PC-3 (cell line): ENCODE results near the gene TENM4. TPM values are rescaled to one million over a fixed set of nuclear protein-coding genes. Genes with fewer than 3 reads are reported as not detected.

Source experiments
- ATAC-seq: fragments of 200-7000 bp; cut with Tn5 transposase; 2 replicates; pipeline ENCODE4 v1.9.1; 2020; ENCODE audit warnings: mild to moderate bottlenecking, moderate library complexity
- BruUV-seq: library from RNA; stranded (reverse); fragments of 400-500 nt; replicated peaks from 2 replicates; lab custom pipeline; 2021; lab: Mats Ljungman, UMichigan
- CTCF ChIA-PET: fragments of 300-600 bp; sonication (Branson Sonifier 250); formaldehyde crosslinking; loops from one replicate; lab custom pipeline; 2022; ENCODE audit warnings: antibody characterized with exemption; lab: Charles Lee
- POLR2A ChIA-PET: fragments of 300-600 bp; sonication (Branson Sonifier 250); formaldehyde crosslinking; loops from one replicate; lab custom pipeline; 2022; ENCODE audit warnings: antibody characterized with exemption; ENCODE audit not compliant: unreplicated experiment; lab: Charles Lee
- DNase-seq: peaks from one replicate; pipeline ENCODE4 v3.0.0-alpha.2; 2015
- H2AFZ ChIP-seq: fragments of 300-600 bp; sonication (generic); 2 replicates; pipeline ENCODE4 v1.6.0; 2016; ENCODE audit warnings: antibody characterized with exemption, low read length
- H3F3A ChIP-seq: fragments of 300-600 bp; sonication (generic); one replicate; pipeline ENCODE4 v1.6.0; 2017; ENCODE audit warnings: antibody characterized with exemption, low read length, control low read depth, mild to moderate bottlenecking; ENCODE audit not compliant: unreplicated experiment
- H3K27ac ChIP-seq: fragments of 300-600 bp; sonication (generic); 2 replicates; pipeline ENCODE4 v1.5.1; 2016; ENCODE audit warnings: mild to moderate bottlenecking, low read length
- H3K27me3 ChIP-seq: fragments of 300-600 bp; sonication (generic); 2 replicates; pipeline ENCODE4 v1.6.1; 2016; ENCODE audit warnings: low read length, mixed read lengths
- H3K36me3 ChIP-seq: fragments of 300-600 bp; sonication (generic); 2 replicates; pipeline ENCODE4 v1.6.1; 2016; ENCODE audit warnings: low read depth, mixed run types, low read length, mixed read lengths
- H3K4me1 ChIP-seq: fragments of 300-600 bp; sonication (generic); 2 replicates; pipeline ENCODE4 v1.5.1; 2016; ENCODE audit warnings: low read length; ENCODE audit not compliant: insufficient read depth
- H3K4me2 ChIP-seq: fragments of 300-600 bp; sonication (generic); 2 replicates; pipeline ENCODE4 v1.6.0; 2016; ENCODE audit warnings: low read length
- H3K4me3 ChIP-seq: fragments of 300-600 bp; sonication (generic); 2 replicates; pipeline ENCODE4 v1.5.1; 2016; ENCODE audit warnings: mild to moderate bottlenecking, low read length, mixed read lengths
- H3K79me2 ChIP-seq: fragments of 300-600 bp; sonication (generic); 2 replicates; pipeline ENCODE4 v1.6.1; 2017; ENCODE audit warnings: low read length, mixed read lengths
- H3K9ac ChIP-seq: fragments of 300-600 bp; sonication (generic); 2 replicates; pipeline ENCODE4 v1.6.0; 2016; ENCODE audit warnings: mild to moderate bottlenecking, low read length
- H3K9me2 ChIP-seq: fragments of 300-600 bp; sonication (generic); replicated peaks from 2 replicates; pipeline ENCODE4 v1.6.1; 2016; ENCODE audit warnings: mixed run types, low read length, mixed read lengths
- H3K9me3 ChIP-seq: fragments of 300-600 bp; sonication (generic); 2 replicates; pipeline ENCODE4 v1.6.1; 2016; ENCODE audit warnings: low read length, mixed read lengths
- H4K20me1 ChIP-seq: fragments of 300-600 bp; sonication (generic); 2 replicates; pipeline ENCODE4 v1.6.1; 2016; ENCODE audit warnings: low read length, mixed read lengths
- CTCF ChIP-seq: fragments of 300-600 bp; sonication (generic); conservative IDR thresholded peaks from 2 replicates; pipeline ENCODE4 v1.5.1; 2017; ENCODE audit warnings: antibody characterized with exemption, low read depth, mild to moderate bottlenecking, low read length
- EZH2 ChIP-seq: fragments of 300-600 bp; sonication (generic); IDR thresholded peaks from one replicate; pipeline ENCODE4 v1.6.1; 2017; ENCODE audit warnings: antibody characterized with exemption, mild to moderate bottlenecking, low read length; ENCODE audit not compliant: unreplicated experiment
- EZH2phosphoT487 ChIP-seq: fragments of 300-600 bp; sonication (generic); IDR thresholded peaks from 2 replicates; pipeline ENCODE4 v1.6.1; 2018; ENCODE audit warnings: mild to moderate bottlenecking, antibody characterized with exemption, low read length, borderline replicate concordance
- intact Hi-C: fragments of 100-400 bp; cut with micrococcal nuclease; formaldehyde crosslinking; loops from 2 replicates; pipeline ENCODE4 v1.9.0; 2023
- total RNA-seq: library from RNA; depleted of rRNA; stranded (reverse); fragments of >200 nt; gene quantifications from 2 replicates; pipeline ENCODE4 v1.2.3, GENCODE V29; 2014

The TENM4 gene
- total RNA-seq, 1 experiment from 2014 or later, result 19.7 TPM

GRCh38 chr11:78977009-78977408 is 463.8 kb downstream of the TENM4 start:
- Histone ChIP-seq H3K79me2 (no peaks in the 10 kb centered on the region), H4K20me1 (no peaks in the 10 kb centered on the region), H3K27ac (no peak overlapping the region), H3K36me3 (no peaks in the 10 kb centered on the region), H3K9me3 (no peaks in the 10 kb centered on the region), H3K27me3 (no peaks in the 10 kb centered on the region), H2AFZ (no peak overlapping the region), H3K4me3 (no peak overlapping the region), H3K4me1 (no peaks in the 10 kb centered on the region), H3K4me2 (no peak overlapping the region), H3K9me2 (no peaks in the 10 kb centered on the region), H3K9ac (no peak overlapping the region), H3F3A (no peaks in the 10 kb centered on the region)
- DNase-seq (no peak), ATAC-seq (no peak)
- no peak for TF ChIP-seq EZH2phosphoT487
- intact Hi-C loops, result no loop called here
- BruUV-seq, result no TSS peak
- ChIA-PET CTCF (no interaction called here), POLR2A (no interaction called here)

GRCh38 chr11:78975081-78975480 is 465.7 kb downstream of the TENM4 start:
- Histone ChIP-seq H3K4me3 (no peak overlapping the region), H3K4me1 (no peaks in the 10 kb centered on the region), H2AFZ (no peak overlapping the region), H3F3A (no peaks in the 10 kb centered on the region), H3K79me2 (no peaks in the 10 kb centered on the region), H3K4me2 (no peak overlapping the region), H3K9me3 (no peaks in the 10 kb centered on the region), H3K27ac (no peak overlapping the region), H3K9me2 (no peaks in the 10 kb centered on the region), H3K9ac (no peak overlapping the region), H3K27me3 (no peaks in the 10 kb centered on the region), H4K20me1 (no peaks in the 10 kb centered on the region), H3K36me3 (no peaks in the 10 kb centered on the region)
- ChIA-PET POLR2A (no interaction called here), CTCF (no interaction called here)
- no TSS peak for BruUV-seq
- DNase-seq (no peak), ATAC-seq (no peak)
- intact Hi-C loops, result no loop called here
- no peak for TF ChIP-seq EZH2phosphoT487
- TF ChIP-seq EZH2, result no peak
- TF ChIP-seq CTCF, result no peak

GRCh38 chr11:78973876-78974275 is 467.0 kb downstream of the TENM4 start:
- BruUV-seq, result no TSS peak

More at GRCh38 chr11:78973876-78974275, 467.0 kb downstream of the TENM4 start:
- CTCF ChIA-PET, result no interaction called here
- DNase-seq, result no peak
- Histone ChIP-seq H3K27me3 (no peaks in the 10 kb centered on the region), H2AFZ (no peak overlapping the region), H3K79me2 (no peaks in the 10 kb centered on the region), H3F3A (no peaks in the 10 kb centered on the region), H3K9me3 (no peaks in the 10 kb centered on the region), H3K36me3 (no peaks in the 10 kb centered on the region), H3K27ac (no peak overlapping the region), H3K9ac (no peak overlapping the region), H3K4me2 (no peak overlapping the region), H3K4me3 (no peak overlapping the region), H4K20me1 (no peaks in the 10 kb centered on the region), H3K9me2 (no peaks in the 10 kb centered on the region), H3K4me1 (no peaks in the 10 kb centered on the region)
- POLR2A ChIA-PET, result no interaction called here
- TF ChIP-seq CTCF (no peak), EZH2 (no peak), EZH2phosphoT487 (no peak)
- ATAC-seq, result no peak
- intact Hi-C loops, result no loop called here
